Loucy (cell line): ENCODE measurements around the gene IL1R1.

Source experiments
- EZH2phosphoT487 ChIP-seq: fragments of 200-600 bp; IDR thresholded peaks from 2 replicates; pipeline ENCODE4 v1.6.1; 2018; ENCODE audit warnings: antibody characterized with exemption, mild to moderate bottlenecking, moderate library complexity, borderline replicate concordance
- TF ChIP-seq, protein P1 (sequence below): fragments of 200-600 bp; sonication (generic); conservative IDR thresholded peaks from 2 replicates; pipeline ENCODE4 v1.5.1; 2014; ENCODE audit warnings: mild to moderate bottlenecking, antibody characterized with exemption, low read length

DNA sequence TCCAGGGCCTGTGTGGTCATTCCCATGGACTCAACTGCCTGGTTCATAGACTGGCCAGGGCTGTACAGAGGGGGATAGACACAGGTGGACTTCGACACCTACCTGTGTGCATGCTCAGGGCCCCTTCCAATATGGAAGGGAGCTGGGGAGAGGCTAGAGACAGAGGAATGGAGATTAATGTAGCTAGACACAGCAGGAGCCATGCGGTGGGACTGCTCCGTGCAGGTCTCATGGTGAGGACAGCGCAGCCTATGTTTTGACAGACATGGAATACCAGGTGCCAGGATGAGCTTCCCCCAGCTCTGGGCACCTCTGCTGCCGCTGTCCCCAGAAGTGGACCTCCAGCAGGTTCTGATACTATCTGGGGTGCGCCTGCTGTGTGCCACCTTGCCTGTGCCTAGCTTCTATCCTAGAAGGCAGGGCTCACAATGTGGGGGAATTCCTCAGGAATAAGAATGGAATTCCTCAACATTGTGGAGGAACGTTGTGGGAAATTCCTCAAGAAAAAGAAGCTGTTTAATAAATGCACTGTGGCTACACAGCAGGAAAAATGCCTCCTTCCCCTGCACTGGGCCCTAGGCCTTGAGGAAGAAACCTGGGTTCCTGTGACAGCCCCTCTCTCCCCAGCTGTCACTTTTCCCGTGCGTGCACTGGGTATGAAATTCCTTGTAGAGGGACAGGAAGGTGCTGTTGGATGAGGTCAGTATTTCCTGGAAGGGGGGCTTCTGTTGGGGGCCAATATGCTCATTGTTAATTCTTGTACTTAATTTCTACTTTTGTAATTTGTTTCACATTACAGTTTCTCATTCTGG, 7.3 kb downstream of the IL1R1 start:
- TF ChIP-seq, protein P1, sequence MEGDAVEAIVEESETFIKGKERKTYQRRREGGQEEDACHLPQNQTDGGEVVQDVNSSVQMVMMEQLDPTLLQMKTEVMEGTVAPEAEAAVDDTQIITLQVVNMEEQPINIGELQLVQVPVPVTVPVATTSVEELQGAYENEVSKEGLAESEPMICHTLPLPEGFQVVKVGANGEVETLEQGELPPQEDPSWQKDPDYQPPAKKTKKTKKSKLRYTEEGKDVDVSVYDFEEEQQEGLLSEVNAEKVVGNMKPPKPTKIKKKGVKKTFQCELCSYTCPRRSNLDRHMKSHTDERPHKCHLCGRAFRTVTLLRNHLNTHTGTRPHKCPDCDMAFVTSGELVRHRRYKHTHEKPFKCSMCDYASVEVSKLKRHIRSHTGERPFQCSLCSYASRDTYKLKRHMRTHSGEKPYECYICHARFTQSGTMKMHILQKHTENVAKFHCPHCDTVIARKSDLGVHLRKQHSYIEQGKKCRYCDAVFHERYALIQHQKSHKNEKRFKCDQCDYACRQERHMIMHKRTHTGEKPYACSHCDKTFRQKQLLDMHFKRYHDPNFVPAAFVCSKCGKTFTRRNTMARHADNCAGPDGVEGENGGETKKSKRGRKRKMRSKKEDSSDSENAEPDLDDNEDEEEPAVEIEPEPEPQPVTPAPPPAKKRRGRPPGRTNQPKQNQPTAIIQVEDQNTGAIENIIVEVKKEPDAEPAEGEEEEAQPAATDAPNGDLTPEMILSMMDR: no peak
- TF ChIP-seq EZH2phosphoT487: no peak
